ENCODE measurements around the gene PARP9. TPM values are rescaled to one million over a fixed set of nuclear protein-coding genes. Genes with fewer than 3 reads are reported as not detected.

The PARP9 gene
- total RNA-seq, 1 donor from 2014 or later = 12.6 TPM

- H3K4me3 ChIP-seq (ENCODE audit: low read depth, low read length) = no peak overlapping the region
- no peak for TF ChIP-seq CTCF (conservative IDR thresholded peaks at IDR 0.05; ENCODE audit: low read depth, low read length)
- DNase-seq (ENCODE audit: low read depth) = no peak
Observed at GRCh38 chr3:122586773-122587485, 22.8 kb upstream of the PARP9 start.

GRCh38 chr3:122586098-122586497, 22.0 kb upstream of the PARP9 start:
- no peak overlapping the region for H3K4me3 ChIP-seq (ENCODE audit: low read depth, low read length)
- no peak for DNase-seq (ENCODE audit: low read depth)
- no peak for TF ChIP-seq CTCF (conservative IDR thresholded peaks at IDR 0.05; ENCODE audit: low read depth, low read length)

- TF ChIP-seq CTCF (conservative IDR thresholded peaks at IDR 0.05; ENCODE audit: low read depth, low read length) = no peak
- no peak for DNase-seq (ENCODE audit: low read depth)
- no peak overlapping the region for H3K4me3 ChIP-seq (ENCODE audit: low read depth, low read length)
Observed at GRCh38 chr3:122582390-122582789, 18.3 kb upstream of the PARP9 start.

GRCh38 chr3:122581622-122582021, 17.5 kb upstream of the PARP9 start:
- DNase-seq (ENCODE audit: low read depth) = no peak
- no peak for TF ChIP-seq CTCF (conservative IDR thresholded peaks at IDR 0.05; ENCODE audit: low read depth, low read length)
- no peak overlapping the region for H3K4me3 ChIP-seq (ENCODE audit: low read depth, low read length)

- H3K4me3 ChIP-seq (ENCODE audit: low read depth, low read length) = no peak overlapping the region
- TF ChIP-seq CTCF (conservative IDR thresholded peaks at IDR 0.05; ENCODE audit: low read depth, low read length) = no peak
- no peak for DNase-seq (ENCODE audit: low read depth)
Observed at GRCh38 chr3:122580470-122580869, 16.4 kb upstream of the PARP9 start.

GRCh38 chr3:122578069-122578740, 14.1 kb upstream of the PARP9 start:
- no peak for DNase-seq (ENCODE audit: low read depth)
- peak overlapping the region; percentile 40 for H3K4me3 ChIP-seq (ENCODE audit: low read depth, low read length)
- no peak for TF ChIP-seq CTCF (conservative IDR thresholded peaks at IDR 0.05; ENCODE audit: low read depth, low read length)
